Astrocyte (in vitro differentiated cells and primary cell): ENCODE measurements around the gene DHRS7. TPM values are rescaled to one million over a fixed set of nuclear protein-coding genes. Genes with fewer than 3 reads are reported as not detected.

Experiments used
- DNase-seq: peaks from one replicate; pipeline ENCODE4 v3.0.0-alpha.2; 2010; ENCODE audit warnings: low read depth
- FAIRE-seq: peaks from 2 replicates; lab custom pipeline; 2011; peaks lifted over from hg19 to GRCh38; lab: Jason Lieb, UNC
- H2AFZ ChIP-seq: 2 replicates; pipeline ENCODE4 v1.6.0; 2012; ENCODE audit warnings: low read depth, low read length, inconsistent platforms
- H3K27ac ChIP-seq: 2 replicates; pipeline ENCODE4 v1.5.1; 2011; ENCODE audit warnings: low read depth, low read length, inconsistent platforms
- H3K27me3 ChIP-seq: 2 replicates; pipeline ENCODE4 v1.6.0; 2011; ENCODE audit warnings: low read length, inconsistent platforms; ENCODE audit not compliant: insufficient read depth
- H3K36me3 ChIP-seq: 2 replicates; pipeline ENCODE4 v1.5.1; 2011; ENCODE audit warnings: low read length, inconsistent platforms; ENCODE audit not compliant: insufficient read depth
- H3K4me1 ChIP-seq: 2 replicates; pipeline ENCODE4 v1.5.1; 2011; ENCODE audit warnings: low read length, inconsistent platforms; ENCODE audit not compliant: insufficient read depth
- H3K4me2 ChIP-seq: 2 replicates; pipeline ENCODE4 v1.6.0; 2012; ENCODE audit warnings: low read length, inconsistent platforms
- H3K4me3 ChIP-seq: 2 replicates; pipeline ENCODE4 v1.5.1; 2011; ENCODE audit warnings: low read depth, mild to moderate bottlenecking, low read length, inconsistent platforms; ENCODE audit not compliant: insufficient read depth
- H3K79me2 ChIP-seq: 2 replicates; pipeline ENCODE4 v1.6.0; 2012; ENCODE audit warnings: mild to moderate bottlenecking, low read length, inconsistent platforms; ENCODE audit not compliant: insufficient read depth
- H3K9ac ChIP-seq: 2 replicates; pipeline ENCODE4 v1.6.0; 2012; ENCODE audit warnings: mild to moderate bottlenecking, low read length, inconsistent platforms
- H3K9me3 ChIP-seq: 2 replicates; pipeline ENCODE4 v1.5.1; 2012; ENCODE audit warnings: low read depth, mild to moderate bottlenecking, low read length, inconsistent platforms; ENCODE audit not compliant: insufficient read depth
- H4K20me1 ChIP-seq: 2 replicates; pipeline ENCODE4 v1.6.0; 2012; ENCODE audit warnings: low read length, inconsistent platforms; ENCODE audit not compliant: insufficient read depth
- H3K27ac Mint-ChIP-seq: one replicate; pipeline ENCODE4 v1.8.0; 2021; ENCODE audit warnings: mild to moderate bottlenecking, mixed read lengths; ENCODE audit not compliant: unreplicated experiment
- H3K27me3 Mint-ChIP-seq: one replicate; pipeline ENCODE4 v1.8.0; 2021; ENCODE audit warnings: low read depth, mixed read lengths; ENCODE audit not compliant: unreplicated experiment
- H3K36me3 Mint-ChIP-seq: one replicate; pipeline ENCODE4 v1.8.0; 2021; ENCODE audit warnings: low read depth, mixed read lengths; ENCODE audit not compliant: unreplicated experiment
- H3K4me1 Mint-ChIP-seq: one replicate; pipeline ENCODE4 v1.8.0; 2021; ENCODE audit warnings: low read depth, mixed read lengths; ENCODE audit not compliant: unreplicated experiment
- H3K4me3 Mint-ChIP-seq: one replicate; pipeline ENCODE4 v1.8.0; 2021; ENCODE audit warnings: mild to moderate bottlenecking, moderate library complexity, mixed read lengths; ENCODE audit not compliant: unreplicated experiment
- H3K9me3 Mint-ChIP-seq: one replicate; pipeline ENCODE4 v1.8.0; 2021; ENCODE audit warnings: mild to moderate bottlenecking, mixed read lengths; ENCODE audit not compliant: unreplicated experiment
- EZH2 ChIP-seq: IDR thresholded peaks from 2 replicates; pipeline ENCODE4 v1.6.1; 2012; ENCODE audit warnings: mild to moderate bottlenecking, low read length, inconsistent platforms; ENCODE audit not compliant: insufficient read depth
- total RNA-seq: library from RNA; stranded (reverse); gene quantifications from 2 replicates; pipeline ENCODE4 v1.2.1, GENCODE V29; 2021
- TF ChIP-seq, protein P1 (sequence below): IDR thresholded peaks from 2 replicates; pipeline ENCODE4 v1.5.1; 2011; ENCODE audit warnings: low read depth, mild to moderate bottlenecking, inconsistent platforms, low read length, moderate library complexity; ENCODE audit not compliant: insufficient read depth

DHRS7 gene
- total RNA-seq, 1 donor from 2014 or later = 62.5 TPM

DNA sequence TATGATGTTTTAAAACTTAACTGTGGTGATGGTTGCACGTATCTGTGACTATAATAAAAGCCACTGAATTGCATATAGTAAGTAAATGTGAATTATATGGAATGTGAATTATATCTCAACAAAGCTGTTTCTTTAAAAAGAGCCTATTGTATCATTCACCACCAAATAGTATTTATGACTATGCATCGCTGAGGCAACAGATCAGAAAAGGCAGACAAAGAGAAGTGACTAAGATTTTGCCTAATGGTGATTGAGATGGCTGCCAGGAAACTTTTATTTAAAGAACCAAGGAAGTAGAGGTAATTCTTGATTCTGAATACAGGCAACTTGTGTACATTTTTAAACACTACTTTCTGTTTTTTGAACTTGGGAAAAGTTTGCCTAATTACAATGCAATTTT, 31.7 kb downstream of the DHRS7 start:
- Histone ChIP-seq H3K36me3 (peaks cover 6% of the 10 kb centered on the region), H3K4me3 (no peak overlapping the region), H3K79me2 (no peaks in the 10 kb centered on the region), H3K9me3 (no peaks in the 10 kb centered on the region), H3K4me1 (no peaks in the 10 kb centered on the region), H3K9ac (no peak overlapping the region), H3K4me2 (no peak overlapping the region), H3K27me3 (no peaks in the 10 kb centered on the region), H2AFZ (no peak overlapping the region), H3K27ac (no peak overlapping the region), H4K20me1 (no peaks in the 10 kb centered on the region)
- Mint-ChIP-seq H3K36me3 (peaks cover 8% of the 10 kb centered on the region), H3K4me1 (peaks cover 1% of the 10 kb centered on the region), H3K27ac (no peak overlapping the region), H3K4me3 (no peak overlapping the region), H3K27me3 (no peaks in the 10 kb centered on the region), H3K9me3 (no peaks in the 10 kb centered on the region)
- TF ChIP-seq, protein P1, sequence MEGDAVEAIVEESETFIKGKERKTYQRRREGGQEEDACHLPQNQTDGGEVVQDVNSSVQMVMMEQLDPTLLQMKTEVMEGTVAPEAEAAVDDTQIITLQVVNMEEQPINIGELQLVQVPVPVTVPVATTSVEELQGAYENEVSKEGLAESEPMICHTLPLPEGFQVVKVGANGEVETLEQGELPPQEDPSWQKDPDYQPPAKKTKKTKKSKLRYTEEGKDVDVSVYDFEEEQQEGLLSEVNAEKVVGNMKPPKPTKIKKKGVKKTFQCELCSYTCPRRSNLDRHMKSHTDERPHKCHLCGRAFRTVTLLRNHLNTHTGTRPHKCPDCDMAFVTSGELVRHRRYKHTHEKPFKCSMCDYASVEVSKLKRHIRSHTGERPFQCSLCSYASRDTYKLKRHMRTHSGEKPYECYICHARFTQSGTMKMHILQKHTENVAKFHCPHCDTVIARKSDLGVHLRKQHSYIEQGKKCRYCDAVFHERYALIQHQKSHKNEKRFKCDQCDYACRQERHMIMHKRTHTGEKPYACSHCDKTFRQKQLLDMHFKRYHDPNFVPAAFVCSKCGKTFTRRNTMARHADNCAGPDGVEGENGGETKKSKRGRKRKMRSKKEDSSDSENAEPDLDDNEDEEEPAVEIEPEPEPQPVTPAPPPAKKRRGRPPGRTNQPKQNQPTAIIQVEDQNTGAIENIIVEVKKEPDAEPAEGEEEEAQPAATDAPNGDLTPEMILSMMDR = no peak
- no peak for TF ChIP-seq EZH2
- DNase-seq (no peak), FAIRE-seq (no peak)

DNA sequence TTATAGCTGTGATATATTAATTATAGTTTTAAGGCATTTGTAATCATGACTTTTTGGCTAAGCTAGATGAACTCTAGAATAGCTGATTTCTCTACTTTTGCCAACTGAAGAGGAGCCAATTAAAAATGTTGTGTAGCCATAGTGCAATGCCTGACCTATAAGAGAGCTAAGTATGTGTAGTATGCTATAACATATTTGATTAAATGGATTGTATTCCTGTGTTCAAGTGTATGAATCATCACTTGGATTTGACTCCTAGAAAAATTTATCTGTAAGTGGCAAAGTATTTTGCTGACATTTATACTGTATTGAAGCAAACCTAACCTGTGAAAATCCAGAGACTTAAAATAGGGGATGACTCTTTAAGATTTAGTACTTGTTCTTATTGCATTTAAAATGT, 39.3 kb downstream of the DHRS7 start:
- no peak overlapping the region for H3K4me3 ChIP-seq
- no peak for TF ChIP-seq EZH2
- TF ChIP-seq, protein P1 = no peak
- no peak overlapping the region for H3K4me3 Mint-ChIP-seq
- no peaks in the 10 kb centered on the region for H3K27me3 ChIP-seq
- H3K9me3 ChIP-seq = no peaks in the 10 kb centered on the region
- H3K4me1 Mint-ChIP-seq = no peaks in the 10 kb centered on the region
- FAIRE-seq (peak; percentile 39), DNase-seq (peak; percentile 34)
- peaks cover 44% of the 10 kb centered on the region for H3K36me3 ChIP-seq
- no peak overlapping the region for H3K27ac Mint-ChIP-seq
- peaks cover 3% of the 10 kb centered on the region for H4K20me1 ChIP-seq
- no peaks in the 10 kb centered on the region for H3K9me3 Mint-ChIP-seq
- no peaks in the 10 kb centered on the region for H3K79me2 ChIP-seq
- no peaks in the 10 kb centered on the region for H3K4me1 ChIP-seq
- peaks cover 19% of the 10 kb centered on the region for H3K36me3 Mint-ChIP-seq
- H3K27me3 Mint-ChIP-seq = no peaks in the 10 kb centered on the region
- H3K4me2 ChIP-seq = no peak overlapping the region
- no peak overlapping the region for H3K27ac ChIP-seq
- no peak overlapping the region for H3K9ac ChIP-seq
- H2AFZ ChIP-seq = no peak overlapping the region

DNA sequence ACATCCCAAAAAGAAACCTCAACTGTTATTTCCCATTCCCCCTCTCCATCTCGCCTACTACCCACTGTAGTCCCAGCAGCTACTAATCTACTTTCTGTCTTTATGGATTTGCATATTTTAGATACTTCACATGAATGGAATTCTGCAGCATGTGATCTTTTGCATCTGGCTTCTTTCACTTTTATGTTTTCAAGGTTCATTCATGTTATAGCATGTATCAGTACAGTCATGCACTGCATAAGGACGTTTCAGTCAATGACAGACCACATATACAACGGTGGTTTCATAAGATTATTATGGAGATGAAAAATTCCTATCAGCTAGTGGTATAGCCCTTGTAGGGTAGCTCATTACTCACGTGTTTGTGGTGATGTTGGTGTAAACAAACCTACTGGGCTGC, 49.0 kb downstream of the DHRS7 start:
- Histone ChIP-seq H3K27ac (no peak overlapping the region), H4K20me1 (peaks cover 10% of the 10 kb centered on the region), H3K4me2 (no peak overlapping the region), H3K9ac (no peak overlapping the region), H3K79me2 (peaks cover 47% of the 10 kb centered on the region), H3K4me3 (no peak overlapping the region), H3K36me3 (peaks cover 38% of the 10 kb centered on the region), H3K9me3 (no peaks in the 10 kb centered on the region), H2AFZ (no peak overlapping the region), H3K4me1 (no peaks in the 10 kb centered on the region), H3K27me3 (no peaks in the 10 kb centered on the region)
- no peak for DNase-seq
- H3K27me3 Mint-ChIP-seq = no peaks in the 10 kb centered on the region
- no peaks in the 10 kb centered on the region for H3K9me3 Mint-ChIP-seq
- peak; percentile 13 for FAIRE-seq
- no peak overlapping the region for H3K27ac Mint-ChIP-seq
- H3K4me3 Mint-ChIP-seq = no peak overlapping the region
- TF ChIP-seq, protein P1 = no peak
- no peak for TF ChIP-seq EZH2
- peaks cover 2% of the 10 kb centered on the region for H3K4me1 Mint-ChIP-seq
- peaks cover 8% of the 10 kb centered on the region for H3K36me3 Mint-ChIP-seq
